Suprapubic skin (tissue), 4 donors: ENCODE data around the gene SH2D3C. TPM values are rescaled to one million over a fixed set of nuclear protein-coding genes. Genes with fewer than 3 reads are reported as not detected.

ENCODE experiments used
- DNase-seq, 2 donors: peaks; one replicate each; pipeline ENCODE4 v3.0.0-alpha.2; 2019; ENCODE audit warnings: low spot score in 2 of 2
- H3K27ac ChIP-seq: fragments of 200-600 bp; sonication (generic); one replicate; pipeline ENCODE4 v1.5.1; 2019
- H3K27me3 ChIP-seq: fragments of 200-600 bp; sonication (generic); one replicate; pipeline ENCODE4 v1.5.1; 2019
- H3K36me3 ChIP-seq: fragments of 200-600 bp; sonication (generic); one replicate; pipeline ENCODE4 v1.5.1; 2019
- H3K4me1 ChIP-seq: fragments of 200-600 bp; sonication (generic); one replicate; pipeline ENCODE4 v1.5.1; 2019
- H3K4me3 ChIP-seq: fragments of 200-600 bp; sonication (generic); one replicate; pipeline ENCODE4 v1.5.1; 2019; ENCODE audit warnings: mild to moderate bottlenecking
- H3K9me3 ChIP-seq: fragments of 200-600 bp; sonication (generic); one replicate; pipeline ENCODE4 v1.5.1; 2019
- CTCF ChIP-seq, 2 donors: fragments of 200-600 bp in 1 of 2; fragments of 450-650 bp in 1 of 2; sonication (generic) in 1 of 2; IDR thresholded peaks; one replicate each; pipeline ENCODE4 v1.5.1; 2016 to 2019; ENCODE audit warnings: antibody characterized with exemption in 2 of 2, mild to moderate bottlenecking in 1 of 2, moderate library complexity in 1 of 2
- EP300 ChIP-seq: sonication (generic); formaldehyde crosslinking; IDR thresholded peaks from one replicate; pipeline ENCODE4 v1.6.1; 2017; ENCODE audit warnings: antibody characterized with exemption
- POLR2A ChIP-seq, 2 donors: fragments of 450-650 bp; IDR thresholded peaks; one replicate each; pipeline ENCODE4 v1.6.1; 2017; ENCODE audit warnings: antibody characterized with exemption in 2 of 2, mild to moderate bottlenecking in 2 of 2, moderate library complexity in 2 of 2
- POLR2AphosphoS5 ChIP-seq, 3 donors: sonication (generic); formaldehyde crosslinking; IDR thresholded peaks; one replicate each; pipeline ENCODE4 v1.6.1; 2017; ENCODE audit warnings: antibody characterized with exemption in 3 of 3
- WGBS: methylation state at CpG from one replicate; pipeline ENCODE4 v1.1.5; 2018; 5-methylcytosine and 5-hydroxymethylcytosine counted together
- total RNA-seq, 4 donors: library from RNA; depleted of rRNA; stranded (reverse); fragments of >200 nt; gene quantifications; one replicate each; pipeline ENCODE4 v1.1.0, GENCODE V29; 2016

The SH2D3C gene
- total RNA-seq, 4 donors from 2014 or later = 3.4 to 8.9 (median 6.1) TPM

- peaks cover 27% of the 10 kb centered on the region for H3K4me1 ChIP-seq
- TF ChIP-seq POLR2AphosphoS5 (IDR thresholded peaks at IDR 0.05) (no peak), POLR2A (IDR thresholded peaks at IDR 0.05) (no peak), CTCF (IDR thresholded peaks at IDR 0.05) (no peak), EP300 (no peak)
Measured at GRCh38 chr9:127791085-127791484, 12.6 kb upstream of the SH2D3C start.

GRCh38 chr9:127790094-127790855, 11.8 kb upstream of the SH2D3C start:
- H3K27ac ChIP-seq = no peak overlapping the region
- peaks cover 60% of the 10 kb centered on the region for H3K36me3 ChIP-seq
- no peak overlapping the region for H3K4me3 ChIP-seq
- no peaks in the 10 kb centered on the region for H3K9me3 ChIP-seq
- TF ChIP-seq EP300 (no peak), CTCF (IDR thresholded peaks at IDR 0.05) (no peak), POLR2A (IDR thresholded peaks at IDR 0.05) (no peak), POLR2AphosphoS5 (IDR thresholded peaks at IDR 0.05) (no peak)
- 87% methylated on average over 9 of the region's 9 CpGs for WGBS
- H3K4me1 ChIP-seq = peaks cover 27% of the 10 kb centered on the region
- no peaks in the 10 kb centered on the region for H3K27me3 ChIP-seq
- no peak for DNase-seq

More at GRCh38 chr9:127791085-127791484, 12.6 kb upstream of the SH2D3C start:
- no peaks in the 10 kb centered on the region for H3K27me3 ChIP-seq
- H3K27ac ChIP-seq = no peak overlapping the region
- H3K9me3 ChIP-seq = no peaks in the 10 kb centered on the region
- no peak overlapping the region for H3K4me3 ChIP-seq
- 77% methylated on average over 4 of the region's 4 CpGs for WGBS
- no peak for DNase-seq
- peaks cover 60% of the 10 kb centered on the region for H3K36me3 ChIP-seq

- no peak for TF ChIP-seq CTCF (IDR thresholded peaks at IDR 0.05)
- no peak for TF ChIP-seq EP300
- no peak for TF ChIP-seq POLR2A (IDR thresholded peaks at IDR 0.05)
- no peak for TF ChIP-seq POLR2AphosphoS5 (IDR thresholded peaks at IDR 0.05)
- H3K27me3 ChIP-seq = no peaks in the 10 kb centered on the region
- no peak for DNase-seq
- no peak overlapping the region for H3K27ac ChIP-seq
- WGBS = 91% methylated on average over 25 of the region's 25 CpGs
- H3K4me1 ChIP-seq = peaks cover 33% of the 10 kb centered on the region
- no peak overlapping the region for H3K4me3 ChIP-seq
- peaks cover 60% of the 10 kb centered on the region for H3K36me3 ChIP-seq
- no peaks in the 10 kb centered on the region for H3K9me3 ChIP-seq
Measured at GRCh38 chr9:127789179-127789578, 10.7 kb upstream of the SH2D3C start.

GRCh38 chr9:127788337-127789011, 10.0 kb upstream of the SH2D3C start:
- no peak for TF ChIP-seq POLR2A (IDR thresholded peaks at IDR 0.05)
- no peak for TF ChIP-seq POLR2AphosphoS5 (IDR thresholded peaks at IDR 0.05)
- no peak for TF ChIP-seq EP300
- TF ChIP-seq CTCF (IDR thresholded peaks at IDR 0.05) = no peak
- Histone ChIP-seq H3K27me3 (no peaks in the 10 kb centered on the region), H3K4me1 (peaks cover 33% of the 10 kb centered on the region), H3K4me3 (no peak overlapping the region), H3K36me3 (peaks cover 60% of the 10 kb centered on the region), H3K27ac (no peak overlapping the region), H3K9me3 (no peaks in the 10 kb centered on the region)
- 80% methylated on average over 17 of the region's 26 CpGs for WGBS
- DNase-seq = no peak

GRCh38 chr9:127786773-127787104, 8.3 kb upstream of the SH2D3C start:
- Histone ChIP-seq H3K4me1 (peaks cover 39% of the 10 kb centered on the region), H3K4me3 (peak overlapping the region; percentile 100), H3K9me3 (no peaks in the 10 kb centered on the region), H3K36me3 (peaks cover 46% of the 10 kb centered on the region), H3K27me3 (no peaks in the 10 kb centered on the region), H3K27ac (peak overlapping the region; percentile 95)
- no peak for DNase-seq
- 2% methylated on average over 10 of the region's 12 CpGs for WGBS
- no peak for TF ChIP-seq POLR2A (IDR thresholded peaks at IDR 0.05)
- no peak for TF ChIP-seq POLR2AphosphoS5 (IDR thresholded peaks at IDR 0.05)
- TF ChIP-seq EP300 = no peak
- peak in 1 of 2 donors; percentile 26 for TF ChIP-seq CTCF (IDR thresholded peaks at IDR 0.05)
